Measurements from ENCODE around the gene MGRN1.
A peak's percentile ranks its signal among the peaks of the same experiment; 100 is the strongest.

Gene MGRN1

DNA sequence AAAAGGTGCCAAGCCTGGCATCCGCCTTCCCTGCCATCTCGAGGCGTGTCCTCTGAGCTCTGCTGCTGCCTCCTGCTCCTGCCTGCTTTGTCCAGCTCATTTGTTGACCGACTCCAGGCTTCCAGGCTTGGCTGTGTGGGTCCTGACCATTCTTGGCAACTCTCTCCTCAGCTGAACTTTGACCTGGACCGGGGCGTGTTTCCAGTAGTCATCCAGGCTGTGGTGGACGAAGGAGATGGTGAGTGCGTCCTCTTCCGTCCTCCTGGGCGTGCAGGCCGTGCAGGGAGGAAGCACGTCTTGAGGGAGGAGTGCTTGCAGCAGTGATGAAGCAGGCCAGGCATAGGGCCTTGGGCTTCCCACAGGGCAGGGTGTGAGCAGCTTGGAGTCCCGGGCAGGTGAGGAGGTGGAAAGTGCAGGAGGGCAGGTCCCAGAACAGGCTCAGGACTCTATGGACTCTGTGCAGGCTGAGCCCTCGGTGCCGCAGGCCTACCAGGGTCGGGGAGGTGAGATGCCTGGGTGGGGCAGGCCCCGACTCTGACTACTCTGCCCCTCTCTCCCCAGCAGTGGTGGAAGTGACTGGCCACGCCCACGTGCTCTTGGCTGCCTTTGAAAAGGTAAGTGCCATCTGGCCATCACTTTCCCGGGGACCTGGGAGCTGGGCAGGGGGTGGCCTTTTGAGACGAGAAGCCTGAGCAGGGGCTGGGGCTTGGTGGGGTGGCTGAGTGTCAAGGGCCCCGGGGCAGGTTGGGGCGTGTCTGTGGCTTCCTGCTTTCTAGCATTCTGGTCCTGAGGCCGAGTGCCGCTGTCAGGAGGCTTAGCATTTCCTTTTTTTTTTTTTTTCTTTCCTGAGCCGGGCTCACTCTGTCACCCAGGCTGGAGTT lies 40.2 kb downstream of the MGRN1 start:
- DNase-seq (ENCODE audit: low spot score), result peak; percentile 64
- TF ChIP-seq, protein P1, sequence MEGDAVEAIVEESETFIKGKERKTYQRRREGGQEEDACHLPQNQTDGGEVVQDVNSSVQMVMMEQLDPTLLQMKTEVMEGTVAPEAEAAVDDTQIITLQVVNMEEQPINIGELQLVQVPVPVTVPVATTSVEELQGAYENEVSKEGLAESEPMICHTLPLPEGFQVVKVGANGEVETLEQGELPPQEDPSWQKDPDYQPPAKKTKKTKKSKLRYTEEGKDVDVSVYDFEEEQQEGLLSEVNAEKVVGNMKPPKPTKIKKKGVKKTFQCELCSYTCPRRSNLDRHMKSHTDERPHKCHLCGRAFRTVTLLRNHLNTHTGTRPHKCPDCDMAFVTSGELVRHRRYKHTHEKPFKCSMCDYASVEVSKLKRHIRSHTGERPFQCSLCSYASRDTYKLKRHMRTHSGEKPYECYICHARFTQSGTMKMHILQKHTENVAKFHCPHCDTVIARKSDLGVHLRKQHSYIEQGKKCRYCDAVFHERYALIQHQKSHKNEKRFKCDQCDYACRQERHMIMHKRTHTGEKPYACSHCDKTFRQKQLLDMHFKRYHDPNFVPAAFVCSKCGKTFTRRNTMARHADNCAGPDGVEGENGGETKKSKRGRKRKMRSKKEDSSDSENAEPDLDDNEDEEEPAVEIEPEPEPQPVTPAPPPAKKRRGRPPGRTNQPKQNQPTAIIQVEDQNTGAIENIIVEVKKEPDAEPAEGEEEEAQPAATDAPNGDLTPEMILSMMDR (IDR thresholded peaks at IDR 0.05; ENCODE audit: extremely low read depth, missing control alignments), result no peak

DNA sequence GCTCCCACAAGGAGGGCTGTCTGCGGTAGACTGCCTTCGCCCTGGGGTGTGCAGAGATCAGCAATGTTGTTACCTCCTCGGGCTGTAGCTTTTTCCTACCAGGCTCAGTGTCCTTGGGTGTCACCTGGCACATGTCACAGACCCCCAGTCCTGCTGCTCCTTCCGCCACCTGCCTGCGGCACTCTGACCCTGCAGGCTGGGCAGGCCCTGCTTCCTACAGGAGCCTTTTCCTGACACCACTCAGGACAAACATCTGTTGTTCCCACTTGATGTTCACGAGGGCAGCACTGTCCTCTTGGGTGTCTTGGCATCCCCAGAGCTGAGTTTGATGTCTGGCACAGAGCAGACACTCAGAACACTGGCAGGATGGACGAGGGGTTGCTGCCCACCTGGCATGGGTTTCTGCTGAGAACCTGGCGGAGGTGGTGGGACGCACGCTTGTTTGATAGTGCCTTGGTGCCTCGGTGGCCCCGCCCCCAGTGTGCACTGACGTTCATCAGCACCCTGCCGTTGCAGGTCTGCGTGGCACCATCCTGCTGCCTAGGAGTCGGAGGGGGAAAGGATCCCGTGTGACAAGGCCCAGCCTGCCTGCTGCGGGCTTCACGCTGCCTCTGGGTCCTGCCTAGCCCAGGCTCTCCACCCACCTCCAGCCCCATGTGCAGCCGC lies 42.0 kb downstream of the MGRN1 start:
- no peak for DNase-seq (ENCODE audit: low spot score)
- TF ChIP-seq, protein P1 (IDR thresholded peaks at IDR 0.05; ENCODE audit: extremely low read depth, missing control alignments), result no peak

DNA sequence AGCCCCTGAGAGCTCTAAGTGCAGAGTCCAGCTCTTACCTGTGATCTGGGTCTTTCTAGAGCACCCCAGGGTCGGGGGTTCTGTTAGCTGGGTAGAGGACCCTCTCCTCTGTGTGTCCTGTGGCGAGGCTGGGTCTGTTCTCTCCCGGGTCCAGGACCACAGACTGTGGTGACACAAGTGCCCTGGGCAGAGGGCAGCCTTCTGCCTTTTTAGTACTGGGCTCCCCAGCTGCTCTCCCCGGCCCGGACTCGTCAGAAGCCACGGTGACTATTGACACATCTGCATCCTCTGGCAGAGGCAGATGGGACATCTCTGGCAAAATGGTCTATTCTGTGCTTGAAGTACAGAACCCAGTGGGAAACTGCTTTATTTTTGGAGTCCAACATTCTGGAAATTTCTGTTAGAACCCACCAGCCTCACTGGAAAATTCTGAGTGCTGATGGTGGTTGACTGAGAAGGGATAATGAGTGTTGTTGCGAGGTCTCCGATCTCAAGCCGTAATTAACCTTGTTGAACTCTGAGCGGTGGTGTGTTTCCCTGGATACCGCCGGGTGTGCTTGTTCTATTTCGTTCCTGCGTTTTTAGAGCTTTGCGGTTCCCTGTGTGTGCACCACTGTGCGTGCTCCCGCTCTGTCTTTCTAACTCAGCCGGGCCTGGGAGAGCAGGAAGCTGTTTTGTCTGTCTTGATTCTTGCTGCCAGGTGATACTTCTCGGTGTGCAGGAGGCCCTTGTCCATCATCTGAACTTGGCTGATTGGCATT lies 42.8 kb downstream of the MGRN1 start:
- DNase-seq (ENCODE audit: low spot score), result no peak
- TF ChIP-seq, protein P1 (IDR thresholded peaks at IDR 0.05; ENCODE audit: extremely low read depth, missing control alignments), result no peak

DNA sequence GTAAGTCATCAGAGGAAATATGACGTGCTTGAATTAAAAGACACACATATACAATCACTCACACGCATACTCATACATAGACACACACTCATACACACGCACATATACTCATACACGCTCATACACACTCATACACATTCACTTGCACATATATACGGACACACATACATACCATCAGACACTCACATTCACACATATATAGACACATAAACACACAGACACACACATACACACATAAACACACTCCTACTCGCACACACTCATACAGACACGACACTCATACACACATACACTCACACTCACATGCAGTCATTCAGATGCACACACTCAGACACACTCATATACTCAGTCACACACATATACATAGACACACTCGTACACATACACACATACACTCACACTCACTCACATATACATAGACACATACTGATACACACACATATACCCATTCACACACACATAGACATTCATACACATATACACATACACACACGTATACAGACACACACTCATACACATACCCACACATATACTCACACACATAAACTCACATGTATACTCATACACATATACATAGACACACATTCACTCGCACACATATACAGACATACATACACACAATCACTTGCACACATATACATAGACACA lies 43.8 kb downstream of the MGRN1 start:
- DNase-seq (ENCODE audit: low spot score), result no peak
- TF ChIP-seq, protein P1 (IDR thresholded peaks at IDR 0.05; ENCODE audit: extremely low read depth, missing control alignments), result no peak

DNA sequence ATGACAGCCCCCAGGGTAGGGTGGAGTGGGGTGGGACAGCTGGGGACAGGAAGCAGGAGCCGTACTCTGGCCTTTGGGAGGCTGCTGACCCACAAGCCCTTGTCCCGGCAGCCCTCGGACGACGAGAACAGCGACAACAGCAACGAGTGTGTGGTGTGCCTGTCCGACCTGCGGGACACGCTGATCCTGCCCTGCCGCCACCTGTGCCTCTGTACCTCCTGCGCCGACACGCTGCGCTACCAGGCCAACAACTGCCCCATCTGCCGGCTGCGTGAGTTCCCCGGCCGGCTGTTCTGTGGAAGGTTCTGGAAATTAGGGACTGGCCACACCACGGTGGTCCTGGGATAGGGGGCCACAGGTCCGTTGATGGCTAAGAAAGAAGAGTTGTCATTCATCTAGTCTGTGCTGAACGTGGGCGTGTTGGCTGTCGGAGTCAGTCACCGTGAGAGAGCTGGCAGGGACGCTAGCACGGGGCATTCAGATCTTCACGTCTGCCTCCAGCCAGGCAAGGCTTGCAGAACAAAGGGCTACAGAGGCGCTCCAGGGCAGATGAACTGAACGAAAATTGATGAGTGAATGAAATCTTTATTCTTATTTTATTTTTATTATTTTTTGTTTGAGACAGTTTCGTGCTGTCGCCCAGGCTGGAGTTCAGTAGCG lies 48.9 kb downstream of the MGRN1 start:
- TF ChIP-seq, protein P1 (IDR thresholded peaks at IDR 0.05; ENCODE audit: extremely low read depth, missing control alignments), result no peak
- DNase-seq (ENCODE audit: low spot score), result no peak

DNA sequence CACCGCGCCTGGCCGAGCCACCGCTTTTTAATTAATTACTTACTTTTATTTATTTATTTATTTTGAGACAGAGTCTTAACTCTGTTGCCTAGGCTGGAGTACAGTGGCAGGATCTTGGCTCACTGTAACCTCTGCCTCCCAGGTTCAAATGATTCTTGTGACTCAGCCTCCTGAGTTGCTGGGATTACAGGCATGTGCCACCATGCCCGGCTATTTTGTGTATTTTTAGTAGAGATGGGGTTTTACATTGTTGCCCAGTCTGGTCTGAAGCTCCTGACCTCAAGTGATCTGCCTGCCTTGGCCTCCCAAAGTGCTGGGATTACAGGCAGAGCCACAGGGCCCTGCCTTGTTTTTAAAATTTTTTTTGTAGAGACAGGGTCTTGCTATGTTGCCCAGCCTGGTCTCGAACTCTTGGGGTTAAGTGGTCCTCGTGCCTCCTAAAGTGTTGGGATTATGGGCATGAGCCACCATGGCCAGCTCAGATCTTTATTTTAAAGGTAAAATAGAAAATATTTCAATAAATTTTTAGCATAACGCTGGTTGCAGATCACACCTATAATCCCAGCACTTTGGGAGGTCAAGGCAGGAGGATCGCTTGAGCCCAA lies 50.4 kb downstream of the MGRN1 start:
- TF ChIP-seq, protein P1 (IDR thresholded peaks at IDR 0.05; ENCODE audit: extremely low read depth, missing control alignments), result no peak
- DNase-seq (ENCODE audit: low spot score), result no peak

Data from GM20000 (cell line).